ENCODE data around the gene CDK5RAP3. TPM values are rescaled to one million over a fixed set of nuclear protein-coding genes. Genes with fewer than 3 reads are reported as not detected.
A peak's percentile ranks its signal among the peaks of the same experiment; 100 is the strongest.

CDK5RAP3 gene
- total and polyA plus RNA-seq, 7 donors = 21.0 to 44.1 (median 29.9) TPM

- no peak for DNase-seq
These were observed 31.5 kb downstream of the CDK5RAP3 start for GRCh38 chr17:48002266-48002915.

GRCh38 chr17:48002916-48003416 lies 32.1 kb downstream of the CDK5RAP3 start:
- Histone ChIP-seq H3K27ac (peak overlapping the region; percentile 53), H3K36me3 (ENCODE audit: insufficient read depth in 1 of 2, low read depth in 1 of 2) (no peaks in the 10 kb centered on the region), H3K9me3 (no peaks in the 10 kb centered on the region), H3K4me3 (no peak overlapping the region), H3K4me1 (peaks cover 8% of the 10 kb centered on the region), H3K27me3 (ENCODE audit: insufficient read depth in 3 of 3, low read length in 2 of 3) (peaks cover 0 to 19% (median 3%) of the 10 kb centered on the region in 3 donors)
- WGBS, 3 donors = 47 to 59% (median 54%) methylated on average over 7 of the region's 7 CpGs
- ATAC-seq = no peak
- TF ChIP-seq, protein P1, sequence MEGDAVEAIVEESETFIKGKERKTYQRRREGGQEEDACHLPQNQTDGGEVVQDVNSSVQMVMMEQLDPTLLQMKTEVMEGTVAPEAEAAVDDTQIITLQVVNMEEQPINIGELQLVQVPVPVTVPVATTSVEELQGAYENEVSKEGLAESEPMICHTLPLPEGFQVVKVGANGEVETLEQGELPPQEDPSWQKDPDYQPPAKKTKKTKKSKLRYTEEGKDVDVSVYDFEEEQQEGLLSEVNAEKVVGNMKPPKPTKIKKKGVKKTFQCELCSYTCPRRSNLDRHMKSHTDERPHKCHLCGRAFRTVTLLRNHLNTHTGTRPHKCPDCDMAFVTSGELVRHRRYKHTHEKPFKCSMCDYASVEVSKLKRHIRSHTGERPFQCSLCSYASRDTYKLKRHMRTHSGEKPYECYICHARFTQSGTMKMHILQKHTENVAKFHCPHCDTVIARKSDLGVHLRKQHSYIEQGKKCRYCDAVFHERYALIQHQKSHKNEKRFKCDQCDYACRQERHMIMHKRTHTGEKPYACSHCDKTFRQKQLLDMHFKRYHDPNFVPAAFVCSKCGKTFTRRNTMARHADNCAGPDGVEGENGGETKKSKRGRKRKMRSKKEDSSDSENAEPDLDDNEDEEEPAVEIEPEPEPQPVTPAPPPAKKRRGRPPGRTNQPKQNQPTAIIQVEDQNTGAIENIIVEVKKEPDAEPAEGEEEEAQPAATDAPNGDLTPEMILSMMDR (IDR thresholded peaks at IDR 0.05) = no peak
- DNase-seq = no peak
- intact Hi-C loops (cut with DNase I) = no loop called here

More at GRCh38 chr17:48002266-48002915, 31.5 kb downstream of the CDK5RAP3 start:
- H3K27me3 ChIP-seq (ENCODE audit: insufficient read depth in 3 of 3, low read length in 2 of 3) = peaks cover 0 to 17% (median 4%) of the 10 kb centered on the region in 3 donors
- peaks cover 8% of the 10 kb centered on the region for H3K4me1 ChIP-seq
- TF ChIP-seq, protein P1 (IDR thresholded peaks at IDR 0.05) = no peak
- no peaks in the 10 kb centered on the region for H3K36me3 ChIP-seq (ENCODE audit: insufficient read depth in 1 of 2, low read depth in 1 of 2)
- H3K4me3 ChIP-seq = no peak overlapping the region
- WGBS, 3 donors = 45 to 50% (median 46%) methylated on average over 4 of the region's 4 CpGs
- peak in 1 of 4 donors; percentile 30 for ATAC-seq
- intact Hi-C loops (cut with DNase I) = no loop called here
- peak overlapping the region; percentile 53 for H3K27ac ChIP-seq
- H3K9me3 ChIP-seq = no peaks in the 10 kb centered on the region

GRCh38 chr17:48003417-48004151 lies 32.7 kb downstream of the CDK5RAP3 start:
- Histone ChIP-seq H3K9me3 (no peaks in the 10 kb centered on the region), H3K27me3 (ENCODE audit: insufficient read depth in 3 of 3, low read length in 2 of 3) (peaks cover 0 to 19% (median 2%) of the 10 kb centered on the region in 3 donors), H3K27ac (no peak overlapping the region), H3K4me1 (peaks cover 8% of the 10 kb centered on the region), H3K4me3 (no peak overlapping the region), H3K36me3 (ENCODE audit: insufficient read depth in 1 of 2, low read depth in 1 of 2) (no peaks in the 10 kb centered on the region)
- WGBS, 3 donors = 68 to 72% (median 71%) methylated on average over 16 to 17 of the region's 17 CpGs
- TF ChIP-seq, protein P1 (IDR thresholded peaks at IDR 0.05) = no peak
- ATAC-seq (no peak), DNase-seq (no peak)
- intact Hi-C loops (cut with DNase I) = no loop called here

- H3K4me3 ChIP-seq = no peak overlapping the region
- TF ChIP-seq, protein P1 (IDR thresholded peaks at IDR 0.05) = no peak
- intact Hi-C loops (cut with DNase I) = no loop called here
- no peak overlapping the region for H3K27ac ChIP-seq
- 69 to 81% (median 71%) methylated on average over 3 of the region's 3 CpGs for WGBS, 3 donors
- no peak for DNase-seq
- no peaks in the 10 kb centered on the region for H3K36me3 ChIP-seq (ENCODE audit: insufficient read depth in 1 of 2, low read depth in 1 of 2)
- H3K4me1 ChIP-seq = peaks cover 8% of the 10 kb centered on the region
- peaks cover 0 to 28% (median 2%) of the 10 kb centered on the region in 3 donors for H3K27me3 ChIP-seq (ENCODE audit: insufficient read depth in 3 of 3, low read length in 2 of 3)
- no peaks in the 10 kb centered on the region for H3K9me3 ChIP-seq
- no peak for ATAC-seq
These were observed 34.1 kb downstream of the CDK5RAP3 start for GRCh38 chr17:48004983-48005382.

Measured in psoas muscle (tissue), 8 donors.